Thoracic aorta (tissue), 2 donors: ENCODE data around the gene SPTBN5. TPM values are rescaled to one million over a fixed set of nuclear protein-coding genes. Genes with fewer than 3 reads are reported as not detected.

Source experiments
- ATAC-seq: fragments of 150-250 bp; one replicate; pipeline ENCODE4 v1.8.0; 2017; ENCODE audit warnings: low read depth; ENCODE audit not compliant: insufficient number of reproducible peaks, low FRiP score
- DNase-seq: peaks from one replicate; pipeline ENCODE4 v3.0.0-alpha.2; 2020; ENCODE audit warnings: low spot score
- H3K27ac ChIP-seq, 2 donors: fragments of 200-600 bp; sonication (generic); 1 replicate in 1 of 2; 2 replicates in 1 of 2; pipeline ENCODE4 v1.5.1; 2016; ENCODE audit warnings: mild to moderate bottlenecking in 2 of 2, moderate library complexity in 2 of 2
- H3K27me3 ChIP-seq: fragments of 200-600 bp; sonication (generic); replicated peaks from 2 replicates; pipeline ENCODE4 v1.6.0; 2016; ENCODE audit warnings: mild to moderate bottlenecking; ENCODE audit not compliant: insufficient read depth
- H3K36me3 ChIP-seq: fragments of 200-600 bp; sonication (generic); one replicate; pipeline ENCODE4 v1.5.1; 2016
- H3K4me1 ChIP-seq, 2 donors: fragments of 200-600 bp; sonication (generic); 1 replicate in 1 of 2; 2 replicates in 1 of 2; pipeline versions ENCODE4 v1.5.1 to v1.6.0; 2016; ENCODE audit warnings: low read depth in 2 of 2, mild to moderate bottlenecking in 1 of 2; ENCODE audit not compliant: control insufficient read depth in 1 of 2
- H3K4me3 ChIP-seq: fragments of 200-600 bp; sonication (generic); 2 replicates; pipeline ENCODE4 v1.5.1; 2016; ENCODE audit warnings: mild to moderate bottlenecking
- H3K9me3 ChIP-seq: fragments of 200-600 bp; sonication (generic); 2 replicates; pipeline ENCODE4 v1.5.1; 2016
- CTCF ChIP-seq: fragments of 200-600 bp; sonication (generic); IDR thresholded peaks from one replicate; pipeline ENCODE4 v1.5.1; 2019; ENCODE audit warnings: antibody characterized with exemption
- total RNA-seq, 2 donors: library from RNA; depleted of rRNA; stranded (reverse); fragments of >200 nt; gene quantifications; one replicate each; pipeline versions ENCODE4 v1.1.0 to v1.2.3, GENCODE V29; 2016

Gene SPTBN5
- total RNA-seq, 2 donors from 2014 or later = 1.3 to 3.9 TPM

- Histone ChIP-seq H3K4me3 (no peak overlapping the region), H3K9me3 (no peaks in the 10 kb centered on the region), H3K27ac (peak overlapping the region; percentile 41 to 50), H3K4me1 (peaks cover 50 to 69% of the 10 kb centered on the region in 2 donors), H3K27me3 (no peaks in the 10 kb centered on the region), H3K36me3 (no peaks in the 10 kb centered on the region)
- DNase-seq = no peak
- no peak for TF ChIP-seq CTCF
- ATAC-seq = no peak
Observed at GRCh38 chr15:41926185-41927056, 32.6 kb upstream of the SPTBN5 start.

- Histone ChIP-seq H3K4me3 (no peak overlapping the region), H3K27me3 (no peaks in the 10 kb centered on the region), H3K27ac (no peak overlapping the region), H3K9me3 (no peaks in the 10 kb centered on the region), H3K4me1 (peaks cover 53 to 70% of the 10 kb centered on the region in 2 donors), H3K36me3 (no peaks in the 10 kb centered on the region)
- TF ChIP-seq CTCF = no peak
- DNase-seq (no peak), ATAC-seq (no peak)
Observed at GRCh38 chr15:41925086-41925608, 31.3 kb upstream of the SPTBN5 start.

GRCh38 chr15:41923401-41923997, 29.6 kb upstream of the SPTBN5 start:
- no peak overlapping the region for H3K27ac ChIP-seq
- H3K27me3 ChIP-seq = no peaks in the 10 kb centered on the region
- no peaks in the 10 kb centered on the region for H3K9me3 ChIP-seq
- DNase-seq (no peak), ATAC-seq (no peak)
- H3K4me1 ChIP-seq = peaks cover 46 to 70% of the 10 kb centered on the region in 2 donors
- H3K36me3 ChIP-seq = peaks cover 6% of the 10 kb centered on the region
- H3K4me3 ChIP-seq = no peak overlapping the region
- TF ChIP-seq CTCF = no peak

- peaks cover 52 to 70% of the 10 kb centered on the region in 2 donors for H3K4me1 ChIP-seq
- no peaks in the 10 kb centered on the region for H3K9me3 ChIP-seq
- H3K27ac ChIP-seq = no peak overlapping the region
- no peak for DNase-seq
- no peak for TF ChIP-seq CTCF
- H3K4me3 ChIP-seq = no peak overlapping the region
- no peak for ATAC-seq
- H3K27me3 ChIP-seq = no peaks in the 10 kb centered on the region
- H3K36me3 ChIP-seq = peaks cover 7% of the 10 kb centered on the region
Observed at GRCh38 chr15:41922353-41922752, 28.5 kb upstream of the SPTBN5 start.

GRCh38 chr15:41921639-41922038, 27.8 kb upstream of the SPTBN5 start:
- no peaks in the 10 kb centered on the region for H3K27me3 ChIP-seq
- ATAC-seq (no peak), DNase-seq (no peak)
- H3K36me3 ChIP-seq = peaks cover 7% of the 10 kb centered on the region
- peak overlapping the region; percentile 32 to 68 for H3K27ac ChIP-seq
- peaks cover 48 to 71% of the 10 kb centered on the region in 2 donors for H3K4me1 ChIP-seq
- no peak overlapping the region for H3K4me3 ChIP-seq
- TF ChIP-seq CTCF = no peak
- no peaks in the 10 kb centered on the region for H3K9me3 ChIP-seq
